Esophagus muscularis mucosa (tissue), 3 donors: ENCODE measurements around the gene PLEKHA7.

Experiments
- POLR2A ChIP-seq: fragments of 450-650 bp; IDR thresholded peaks from one replicate; pipeline ENCODE4 v1.6.1; 2017; ENCODE audit warnings: antibody characterized with exemption, moderate library complexity, mild to moderate bottlenecking, low read depth
- TF ChIP-seq, protein P1 (sequence below), 3 experiments: fragments of 200-600 bp in 2 of 3; fragments of 450-650 bp in 1 of 3; sonication (generic) in 2 of 3; IDR thresholded peaks; one replicate each; pipeline ENCODE4 v1.5.1; 2017 to 2019; ENCODE audit warnings: antibody characterized with exemption in 3 of 3, mild to moderate bottlenecking in 2 of 3, moderate library complexity in 1 of 3

DNA sequence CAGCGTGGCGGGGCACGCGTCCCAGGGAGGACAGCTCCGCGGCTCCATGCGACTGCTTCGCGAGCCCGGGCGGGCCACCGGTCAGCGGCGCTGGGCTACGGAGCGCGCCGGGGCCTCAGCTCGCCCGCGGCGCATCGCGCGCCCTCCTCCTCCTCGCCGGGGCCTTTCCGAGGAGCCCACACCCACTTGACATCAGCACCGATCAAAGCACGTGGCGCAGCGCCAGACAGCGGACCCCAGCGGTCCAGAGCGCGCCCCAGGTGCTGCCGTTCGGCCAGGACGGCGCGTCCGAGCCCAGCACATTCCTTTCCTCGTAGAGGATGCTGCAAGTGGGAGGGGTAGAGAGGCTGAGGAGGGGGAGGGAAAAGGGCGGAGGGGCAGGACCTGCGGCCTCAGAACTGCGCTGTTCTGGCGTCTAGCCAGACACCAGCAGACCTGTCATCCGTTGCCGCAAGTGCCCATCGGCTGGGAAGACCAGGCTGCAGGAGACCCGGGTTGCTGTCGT is 88.6 kb downstream of the PLEKHA7 start:
- TF ChIP-seq, protein P1, sequence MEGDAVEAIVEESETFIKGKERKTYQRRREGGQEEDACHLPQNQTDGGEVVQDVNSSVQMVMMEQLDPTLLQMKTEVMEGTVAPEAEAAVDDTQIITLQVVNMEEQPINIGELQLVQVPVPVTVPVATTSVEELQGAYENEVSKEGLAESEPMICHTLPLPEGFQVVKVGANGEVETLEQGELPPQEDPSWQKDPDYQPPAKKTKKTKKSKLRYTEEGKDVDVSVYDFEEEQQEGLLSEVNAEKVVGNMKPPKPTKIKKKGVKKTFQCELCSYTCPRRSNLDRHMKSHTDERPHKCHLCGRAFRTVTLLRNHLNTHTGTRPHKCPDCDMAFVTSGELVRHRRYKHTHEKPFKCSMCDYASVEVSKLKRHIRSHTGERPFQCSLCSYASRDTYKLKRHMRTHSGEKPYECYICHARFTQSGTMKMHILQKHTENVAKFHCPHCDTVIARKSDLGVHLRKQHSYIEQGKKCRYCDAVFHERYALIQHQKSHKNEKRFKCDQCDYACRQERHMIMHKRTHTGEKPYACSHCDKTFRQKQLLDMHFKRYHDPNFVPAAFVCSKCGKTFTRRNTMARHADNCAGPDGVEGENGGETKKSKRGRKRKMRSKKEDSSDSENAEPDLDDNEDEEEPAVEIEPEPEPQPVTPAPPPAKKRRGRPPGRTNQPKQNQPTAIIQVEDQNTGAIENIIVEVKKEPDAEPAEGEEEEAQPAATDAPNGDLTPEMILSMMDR (IDR thresholded peaks at IDR 0.05): no peak
- no peak for TF ChIP-seq POLR2A
